Esophagus muscularis mucosa (tissue), 3 donors: ENCODE data around the gene ROPN1B.
"Not testable (repeated sequence)": the region's sequence is repeated elsewhere in the genome, so short reads cannot be mapped to it uniquely, and the experiment has no call there.

Experiments used
- POLR2AphosphoS5 ChIP-seq, 2 donors: sonication (generic); formaldehyde crosslinking; IDR thresholded peaks; one replicate each; pipeline ENCODE4 v1.6.1; 2017; ENCODE audit warnings: antibody characterized with exemption in 2 of 2
- TF ChIP-seq, protein P1 (sequence below), 3 experiments: fragments of 200-600 bp in 2 of 3; fragments of 450-650 bp in 1 of 3; sonication (generic) in 2 of 3; IDR thresholded peaks; one replicate each; pipeline ENCODE4 v1.5.1; 2017 to 2019; ENCODE audit warnings: antibody characterized with exemption in 3 of 3, mild to moderate bottlenecking in 2 of 3, moderate library complexity in 1 of 3

DNA sequence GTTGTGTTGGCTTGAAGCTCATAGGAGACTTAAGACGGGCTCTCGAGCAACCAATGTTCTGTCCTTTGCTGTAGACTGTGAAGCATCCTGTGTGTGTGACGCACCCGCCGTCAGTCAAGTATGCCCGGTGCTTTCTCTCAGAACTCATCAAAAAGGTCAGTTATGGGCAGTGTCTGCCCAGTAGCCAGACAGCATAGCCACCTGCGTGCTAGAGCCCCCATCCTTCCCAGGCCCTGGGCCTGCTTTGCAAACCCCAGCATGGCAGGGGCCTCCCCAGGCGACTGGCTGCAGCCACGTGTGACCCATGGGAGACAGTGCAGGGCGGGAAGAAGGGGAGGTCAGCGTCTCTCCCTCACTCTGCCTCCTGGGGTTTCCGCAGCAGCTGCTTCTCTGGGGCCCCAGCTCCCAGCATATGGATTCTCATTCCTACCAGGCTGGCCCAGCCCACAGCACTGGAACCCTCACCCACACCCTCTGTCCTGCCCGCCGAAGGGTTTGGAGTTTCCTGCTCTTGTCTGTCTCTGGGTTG lies 48.2 kb upstream of the ROPN1B start:
- TF ChIP-seq, protein P1, sequence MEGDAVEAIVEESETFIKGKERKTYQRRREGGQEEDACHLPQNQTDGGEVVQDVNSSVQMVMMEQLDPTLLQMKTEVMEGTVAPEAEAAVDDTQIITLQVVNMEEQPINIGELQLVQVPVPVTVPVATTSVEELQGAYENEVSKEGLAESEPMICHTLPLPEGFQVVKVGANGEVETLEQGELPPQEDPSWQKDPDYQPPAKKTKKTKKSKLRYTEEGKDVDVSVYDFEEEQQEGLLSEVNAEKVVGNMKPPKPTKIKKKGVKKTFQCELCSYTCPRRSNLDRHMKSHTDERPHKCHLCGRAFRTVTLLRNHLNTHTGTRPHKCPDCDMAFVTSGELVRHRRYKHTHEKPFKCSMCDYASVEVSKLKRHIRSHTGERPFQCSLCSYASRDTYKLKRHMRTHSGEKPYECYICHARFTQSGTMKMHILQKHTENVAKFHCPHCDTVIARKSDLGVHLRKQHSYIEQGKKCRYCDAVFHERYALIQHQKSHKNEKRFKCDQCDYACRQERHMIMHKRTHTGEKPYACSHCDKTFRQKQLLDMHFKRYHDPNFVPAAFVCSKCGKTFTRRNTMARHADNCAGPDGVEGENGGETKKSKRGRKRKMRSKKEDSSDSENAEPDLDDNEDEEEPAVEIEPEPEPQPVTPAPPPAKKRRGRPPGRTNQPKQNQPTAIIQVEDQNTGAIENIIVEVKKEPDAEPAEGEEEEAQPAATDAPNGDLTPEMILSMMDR (IDR thresholded peaks at IDR 0.05) = not testable (repeated sequence)
- not testable (repeated sequence) for TF ChIP-seq POLR2AphosphoS5 (IDR thresholded peaks at IDR 0.05)
